Measurements from ENCODE around the gene IKZF1.

Gene IKZF1

GRCh38 chr7:50399206-50399605, 94.7 kb downstream of the IKZF1 start:
- H3K4me3 ChIP-seq (ENCODE audit: control insufficient read depth in 1 of 7, extremely low read depth in 1 of 7, insufficient read depth in 4 of 7, low read depth in 2 of 7, low read length in 6 of 7): no peak overlapping the region
- no peak for DNase-seq
- ChIA-PET CTCF (interaction anchor here (0.8 to 2.1 kb wide), 3 partner anchors 17 to 26 kb away, joined by 3 to 5 read pairs (median 3); no protein-coding TSS in a partner anchor), POLR2A (interaction anchor here (0.5 to 0.6 kb wide), 2 partner anchors 12 to 212 kb away, joined by 3 read pairs; no protein-coding TSS in a partner anchor)
- H3K36me3 ChIP-seq (ENCODE audit: control insufficient read depth in 4 of 4, insufficient read depth in 4 of 4, low read length in 3 of 4): peaks cover 18 to 83% (median 52%) of the 10 kb centered on the region in 4 experiments
- peaks cover 0 to 15% (median 8%) of the 10 kb centered on the region in 4 experiments for H3K4me1 ChIP-seq (ENCODE audit: control extremely low read depth in 1 of 4, control insufficient read depth in 4 of 4, insufficient read depth in 4 of 4, low read length in 3 of 4)
- H3K27me3 ChIP-seq (replicated peaks in 2 of 5; ENCODE audit: control insufficient read depth in 4 of 5, insufficient read depth in 5 of 5, low read length in 4 of 5): no peaks in the 10 kb centered on the region
- no peak overlapping the region for H3K27ac ChIP-seq (ENCODE audit: insufficient read depth in 1 of 2, low read depth in 1 of 2, low read length in 2 of 2, poor library complexity in 1 of 2, severe bottlenecking in 2 of 2)
- no peaks in the 10 kb centered on the region for H3K9me3 ChIP-seq (ENCODE audit: control extremely low read depth in 1 of 5, control insufficient read depth in 4 of 5, insufficient read depth in 2 of 5, low read depth in 1 of 5, low read length in 4 of 5)
- no CpG with 5 or more reads among the region's 1 CpG for WGBS (ENCODE audit: insufficient coverage)

- 98% methylated on average over 16 of the region's 21 CpGs for WGBS (ENCODE audit: insufficient coverage)
- CTCF ChIA-PET: interaction anchor here (1.2 to 2.1 kb wide), 2 partner anchors 17 to 27 kb away, joined by 3 to 5 read pairs; no protein-coding TSS in a partner anchor
- Histone ChIP-seq H3K4me1 (ENCODE audit: control extremely low read depth in 1 of 4, control insufficient read depth in 4 of 4, insufficient read depth in 4 of 4, low read length in 3 of 4) (peaks cover 0 to 15% (median 8%) of the 10 kb centered on the region in 4 experiments), H3K9me3 (ENCODE audit: control extremely low read depth in 1 of 5, control insufficient read depth in 4 of 5, insufficient read depth in 2 of 5, low read depth in 1 of 5, low read length in 4 of 5) (no peaks in the 10 kb centered on the region), H3K27me3 (replicated peaks in 2 of 5; ENCODE audit: control insufficient read depth in 4 of 5, insufficient read depth in 5 of 5, low read length in 4 of 5) (no peaks in the 10 kb centered on the region), H3K27ac (ENCODE audit: insufficient read depth in 1 of 2, low read depth in 1 of 2, low read length in 2 of 2, poor library complexity in 1 of 2, severe bottlenecking in 2 of 2) (no peak overlapping the region), H3K4me3 (ENCODE audit: control insufficient read depth in 1 of 7, extremely low read depth in 1 of 7, insufficient read depth in 4 of 7, low read depth in 2 of 7, low read length in 6 of 7) (no peak overlapping the region), H3K36me3 (ENCODE audit: control insufficient read depth in 4 of 4, insufficient read depth in 4 of 4, low read length in 3 of 4) (peaks cover 21 to 83% (median 52%) of the 10 kb centered on the region in 4 experiments)
- DNase-seq: no peak
- POLR2A ChIA-PET: interaction anchor here (0.5 kb wide), 1 partner anchor 213 kb away, joined by 3 read pairs; no protein-coding TSS in a partner anchor
Measured at GRCh38 chr7:50399635-50400034, 95.1 kb downstream of the IKZF1 start.

- Histone ChIP-seq H3K36me3 (ENCODE audit: control insufficient read depth in 4 of 4, insufficient read depth in 4 of 4, low read length in 3 of 4) (peaks cover 21 to 81% (median 49%) of the 10 kb centered on the region in 4 experiments), H3K4me1 (ENCODE audit: control extremely low read depth in 1 of 4, control insufficient read depth in 4 of 4, insufficient read depth in 4 of 4, low read length in 3 of 4) (peaks cover 0 to 17% (median 8%) of the 10 kb centered on the region in 4 experiments), H3K9me3 (ENCODE audit: control extremely low read depth in 1 of 5, control insufficient read depth in 4 of 5, insufficient read depth in 2 of 5, low read depth in 1 of 5, low read length in 4 of 5) (no peaks in the 10 kb centered on the region), H3K27ac (ENCODE audit: insufficient read depth in 1 of 2, low read depth in 1 of 2, low read length in 2 of 2, poor library complexity in 1 of 2, severe bottlenecking in 2 of 2) (no peak overlapping the region), H3K27me3 (replicated peaks in 2 of 5; ENCODE audit: control insufficient read depth in 4 of 5, insufficient read depth in 5 of 5, low read length in 4 of 5) (no peaks in the 10 kb centered on the region), H3K4me3 (ENCODE audit: control insufficient read depth in 1 of 7, extremely low read depth in 1 of 7, insufficient read depth in 4 of 7, low read depth in 2 of 7, low read length in 6 of 7) (no peak overlapping the region)
- ChIA-PET CTCF (no interaction called here), POLR2A (no interaction called here)
- no peak for DNase-seq
- 99% methylated on average over 41 of the region's 41 CpGs for WGBS (ENCODE audit: insufficient coverage)
Measured at GRCh38 chr7:50400114-50400513, 95.6 kb downstream of the IKZF1 start.

GRCh38 chr7:50404392-50404791, 99.9 kb downstream of the IKZF1 start:
- Histone ChIP-seq H3K4me1 (ENCODE audit: control extremely low read depth in 1 of 4, control insufficient read depth in 4 of 4, insufficient read depth in 4 of 4, low read length in 3 of 4) (peaks cover 2 to 11% (median 3%) of the 10 kb centered on the region in 4 experiments), H3K9me3 (ENCODE audit: control extremely low read depth in 1 of 5, control insufficient read depth in 4 of 5, insufficient read depth in 2 of 5, low read depth in 1 of 5, low read length in 4 of 5) (no peaks in the 10 kb centered on the region), H3K36me3 (ENCODE audit: control insufficient read depth in 4 of 4, insufficient read depth in 4 of 4, low read length in 3 of 4) (peaks cover 12 to 52% (median 30%) of the 10 kb centered on the region in 4 experiments), H3K4me3 (ENCODE audit: control insufficient read depth in 1 of 7, extremely low read depth in 1 of 7, insufficient read depth in 4 of 7, low read depth in 2 of 7, low read length in 6 of 7) (no peak overlapping the region), H3K27me3 (replicated peaks in 2 of 5; ENCODE audit: control insufficient read depth in 4 of 5, insufficient read depth in 5 of 5, low read length in 4 of 5) (no peaks in the 10 kb centered on the region), H3K27ac (ENCODE audit: insufficient read depth in 1 of 2, low read depth in 1 of 2, low read length in 2 of 2, poor library complexity in 1 of 2, severe bottlenecking in 2 of 2) (no peak overlapping the region)
- no peak for DNase-seq
- CTCF ChIA-PET: interaction anchor here (2.2 kb wide), 1 partner anchor 12 kb away, joined by 5 read pairs; no protein-coding TSS in a partner anchor
- 98% methylated on average over 7 of the region's 7 CpGs for WGBS (ENCODE audit: insufficient coverage)
- POLR2A ChIA-PET: no interaction called here

- Histone ChIP-seq H3K4me1 (ENCODE audit: control extremely low read depth in 1 of 4, control insufficient read depth in 4 of 4, insufficient read depth in 4 of 4, low read length in 3 of 4) (peaks cover 7 to 20% (median 11%) of the 10 kb centered on the region in 4 experiments), H3K27me3 (replicated peaks in 2 of 5; ENCODE audit: control insufficient read depth in 4 of 5, insufficient read depth in 5 of 5, low read length in 4 of 5) (no peaks in the 10 kb centered on the region), H3K27ac (ENCODE audit: insufficient read depth in 1 of 2, low read depth in 1 of 2, low read length in 2 of 2, poor library complexity in 1 of 2, severe bottlenecking in 2 of 2) (peak overlapping the region in 1 of 2 experiments; percentile 11), H3K9me3 (ENCODE audit: control extremely low read depth in 1 of 5, control insufficient read depth in 4 of 5, insufficient read depth in 2 of 5, low read depth in 1 of 5, low read length in 4 of 5) (no peaks in the 10 kb centered on the region), H3K36me3 (ENCODE audit: control insufficient read depth in 4 of 4, insufficient read depth in 4 of 4, low read length in 3 of 4) (peaks cover 12 to 44% (median 26%) of the 10 kb centered on the region in 4 experiments), H3K4me3 (ENCODE audit: control insufficient read depth in 1 of 7, extremely low read depth in 1 of 7, insufficient read depth in 4 of 7, low read depth in 2 of 7, low read length in 6 of 7) (no peak overlapping the region)
- CTCF ChIA-PET: interaction anchor here (1.0 to 2.2 kb wide), 3 partner anchors 11 to 275 kb away, joined by 3 to 5 read pairs (median 5); no protein-coding TSS in a partner anchor
- POLR2A ChIA-PET: interaction anchor here (0.5 kb wide), 1 partner anchor 208 kb away, joined by 3 read pairs; no protein-coding TSS in a partner anchor
- 52% methylated on average over 7 of the region's 7 CpGs for WGBS (ENCODE audit: insufficient coverage)
- peak in 2 of 3 donors; percentile 40 to 45 for DNase-seq
Measured at GRCh38 chr7:50405221-50405620, 100.7 kb downstream of the IKZF1 start.

GRCh38 chr7:50406935-50407334, 102.4 kb downstream of the IKZF1 start:
- POLR2A ChIA-PET: no interaction called here
- Histone ChIP-seq H3K9me3 (ENCODE audit: control extremely low read depth in 1 of 5, control insufficient read depth in 4 of 5, insufficient read depth in 2 of 5, low read depth in 1 of 5, low read length in 4 of 5) (no peaks in the 10 kb centered on the region), H3K27me3 (replicated peaks in 2 of 5; ENCODE audit: control insufficient read depth in 4 of 5, insufficient read depth in 5 of 5, low read length in 4 of 5) (no peaks in the 10 kb centered on the region), H3K27ac (ENCODE audit: insufficient read depth in 1 of 2, low read depth in 1 of 2, low read length in 2 of 2, poor library complexity in 1 of 2, severe bottlenecking in 2 of 2) (no peak overlapping the region), H3K4me1 (ENCODE audit: control extremely low read depth in 1 of 4, control insufficient read depth in 4 of 4, insufficient read depth in 4 of 4, low read length in 3 of 4) (peaks cover 7 to 29% (median 20%) of the 10 kb centered on the region in 4 experiments), H3K4me3 (ENCODE audit: control insufficient read depth in 1 of 7, extremely low read depth in 1 of 7, insufficient read depth in 4 of 7, low read depth in 2 of 7, low read length in 6 of 7) (no peak overlapping the region), H3K36me3 (ENCODE audit: control insufficient read depth in 4 of 4, insufficient read depth in 4 of 4, low read length in 3 of 4) (peaks cover under 1 to 27% (median 18%) of the 10 kb centered on the region in 4 experiments)
- no peak for DNase-seq
- CTCF ChIA-PET: interaction anchor here (1.2 to 3.0 kb wide), 4 partner anchors 9 to 755 kb away, joined by 3 to 18 read pairs (median 4); no protein-coding TSS in a partner anchor
- WGBS (ENCODE audit: insufficient coverage): 100% methylated on average over 3 of the region's 5 CpGs
